Measurements from ENCODE around the gene LY6G6D.

The LY6G6D gene

GRCh38 chr6:31721351-31722020, 6.3 kb downstream of the LY6G6D start, which contains the start of gene LY6G6C:
Gene LY6G6C, minus strand, starts transcription at chr6:31721746. Its CDS starts 67 bp downstream, at chr6:31721679.
- DNase-seq: no peak

GRCh38 chr6:31722173-31722572, 7.0 kb downstream of the LY6G6D start:
- no peak for DNase-seq

- no peak for DNase-seq
Observed at GRCh38 chr6:31723245-31723979, 8.3 kb downstream of the LY6G6D start, which contains the start of gene MPIG6B. Gene MPIG6B, plus strand, starts transcription at chr6:31723373. Its CDS starts 11 bp downstream, at chr6:31723384.

- no peak for DNase-seq
Observed at GRCh38 chr6:31723980-31724691, 9.0 kb downstream of the LY6G6D start.

- no peak for DNase-seq
Observed at GRCh38 chr6:31725502-31726350, 10.6 kb downstream of the LY6G6D start.

- no peak for DNase-seq
Observed at GRCh38 chr6:31727034-31727716, 12.0 kb downstream of the LY6G6D start.

GRCh38 chr6:31727717-31728671, 12.8 kb downstream of the LY6G6D start:
- no peak for DNase-seq

GRCh38 chr6:31728767-31729514, 13.8 kb downstream of the LY6G6D start, which contains the start of gene DDAH2:
Gene DDAH2, minus strand, starts transcription at chr6:31729299. Its CDS starts 138 bp downstream, at chr6:31729161.
- DNase-seq: no peak

GRCh38 chr6:31729515-31729978, 14.4 kb downstream of the LY6G6D start:
- peak; percentile 77 for DNase-seq

GRCh38 chr6:31729979-31730630, 15.0 kb downstream of the LY6G6D start:
- DNase-seq: peak; percentile 53

- no peak for DNase-seq
Observed at GRCh38 chr6:31730631-31731086, 15.5 kb downstream of the LY6G6D start.

- DNase-seq: no peak
Observed at GRCh38 chr6:31732029-31732428, 16.9 kb downstream of the LY6G6D start.

- no peak for DNase-seq
Observed at GRCh38 chr6:31733734-31734133, 18.6 kb downstream of the LY6G6D start.

- no peak for DNase-seq
Observed at GRCh38 chr6:31734247-31734820, 19.2 kb downstream of the LY6G6D start.

GRCh38 chr6:31734821-31735406, 19.8 kb downstream of the LY6G6D start:
- DNase-seq: peak; percentile 34

- DNase-seq: peak; percentile 73
Observed at GRCh38 chr6:31736021-31736767, 21.0 kb downstream of the LY6G6D start, which contains the start of gene CLIC1. Gene CLIC1, minus strand, starts transcription at chr6:31736530. Its CDS starts 230 bp downstream, at chr6:31736300.

- no peak for DNase-seq
Observed at GRCh38 chr6:31736768-31737314, 21.7 kb downstream of the LY6G6D start.

All from activated T-cell treated with anti-CD3 and anti-CD28 coated beads for 4 hours (primary cell).